Lower leg skin (tissue), 4 donors: Measurements from ENCODE around the gene MAPK8. TPM values are rescaled to one million over a fixed set of nuclear protein-coding genes. Genes with fewer than 3 reads are reported as not detected.

Experiments used
- DNase-seq, 2 donors: peaks; one replicate each; pipeline ENCODE4 v3.0.0-alpha.2; 2019; ENCODE audit warnings: low spot score in 2 of 2
- H3K4me3 ChIP-seq: fragments of 200-600 bp; sonication (generic); 2 replicates; pipeline ENCODE4 v1.5.1; 2017; ENCODE audit warnings: mild to moderate bottlenecking, low read depth; ENCODE audit not compliant: poor library complexity, severe bottlenecking
- POLR2A ChIP-seq, 2 donors: fragments of 450-650 bp; IDR thresholded peaks; one replicate each; pipeline ENCODE4 v1.6.1; 2016 to 2017; ENCODE audit warnings: antibody characterized with exemption in 2 of 2, mild to moderate bottlenecking in 1 of 2, moderate library complexity in 1 of 2
- WGBS, 2 donors: methylation state at CpG; one replicate each; pipeline ENCODE4 v1.1.5; 2018; 5-methylcytosine and 5-hydroxymethylcytosine counted together
- intact Hi-C: fragments of 100-400 bp; cut with DNase I; formaldehyde crosslinking; loops from one replicate; pipeline ENCODE4 v1.15.0; 2023; ENCODE audit warnings: low total_unique reads
- total RNA-seq, 4 donors: library from RNA; depleted of rRNA; stranded (reverse); fragments of >200 nt; gene quantifications; one replicate each; pipeline ENCODE4 v1.1.0, GENCODE V29; 2016
- TF ChIP-seq, protein P1 (sequence below), 3 donors: fragments of 450-650 bp; IDR thresholded peaks; one replicate each; pipeline ENCODE4 v1.5.1; 2016; ENCODE audit warnings: antibody characterized with exemption in 3 of 3, mild to moderate bottlenecking in 3 of 3, moderate library complexity in 2 of 3

MAPK8 gene
- total RNA-seq, 4 donors from 2014 or later = 26.7 to 58.6 (median 44.0) TPM

DNA sequence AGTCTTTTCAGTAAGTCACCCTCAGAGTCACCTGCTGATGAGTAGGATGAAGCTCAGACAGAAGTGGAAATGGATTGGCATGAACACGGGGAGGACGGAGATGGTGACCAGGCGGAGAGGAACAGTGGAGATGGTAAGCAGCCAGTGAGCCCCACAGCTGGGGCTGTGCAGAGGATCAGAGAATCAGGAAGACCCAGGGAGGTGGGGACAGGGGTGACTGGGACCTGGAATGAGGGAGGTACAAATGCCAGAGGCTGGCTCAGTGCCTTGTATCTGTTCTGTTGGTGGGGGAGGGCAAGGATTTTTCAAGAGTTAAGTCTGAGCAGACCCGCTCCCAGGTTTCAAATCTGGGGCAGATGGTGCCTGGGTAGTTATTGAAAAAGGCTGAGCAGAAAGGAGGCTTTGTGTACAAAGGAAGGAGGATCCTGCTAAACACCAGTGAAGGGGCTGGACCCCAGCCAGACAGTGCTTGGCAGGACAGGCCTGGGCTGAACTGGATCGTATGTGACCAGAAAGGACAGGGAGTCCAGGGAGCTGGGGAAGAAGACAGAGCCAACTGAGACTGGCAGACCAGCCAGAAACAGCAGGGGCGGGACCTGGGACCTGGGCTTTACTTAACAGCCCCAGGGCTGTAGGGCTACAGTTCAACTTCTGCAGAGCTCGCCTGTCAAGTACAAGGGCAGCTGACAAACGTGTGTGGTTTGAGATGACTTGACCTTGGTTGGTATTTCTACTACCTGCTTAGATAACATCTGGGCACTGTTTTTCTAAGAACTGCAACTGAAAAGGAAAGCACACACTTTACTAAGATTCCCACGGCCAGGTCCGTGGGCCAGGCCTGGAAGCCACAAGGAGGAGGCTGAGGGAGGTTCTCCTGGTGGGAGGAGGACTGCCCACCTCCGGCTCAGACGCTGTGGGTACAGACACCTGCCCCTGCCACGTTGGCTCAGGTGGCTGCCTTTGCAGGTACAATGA, 18.8 kb upstream of the MAPK8 start:
- WGBS, 2 donors = 47 to 48% methylated on average over 13 of the region's 13 CpGs
- intact Hi-C loops = no loop called here
- TF ChIP-seq POLR2A (IDR thresholded peaks at IDR 0.05) = no peak
- TF ChIP-seq, protein P1, sequence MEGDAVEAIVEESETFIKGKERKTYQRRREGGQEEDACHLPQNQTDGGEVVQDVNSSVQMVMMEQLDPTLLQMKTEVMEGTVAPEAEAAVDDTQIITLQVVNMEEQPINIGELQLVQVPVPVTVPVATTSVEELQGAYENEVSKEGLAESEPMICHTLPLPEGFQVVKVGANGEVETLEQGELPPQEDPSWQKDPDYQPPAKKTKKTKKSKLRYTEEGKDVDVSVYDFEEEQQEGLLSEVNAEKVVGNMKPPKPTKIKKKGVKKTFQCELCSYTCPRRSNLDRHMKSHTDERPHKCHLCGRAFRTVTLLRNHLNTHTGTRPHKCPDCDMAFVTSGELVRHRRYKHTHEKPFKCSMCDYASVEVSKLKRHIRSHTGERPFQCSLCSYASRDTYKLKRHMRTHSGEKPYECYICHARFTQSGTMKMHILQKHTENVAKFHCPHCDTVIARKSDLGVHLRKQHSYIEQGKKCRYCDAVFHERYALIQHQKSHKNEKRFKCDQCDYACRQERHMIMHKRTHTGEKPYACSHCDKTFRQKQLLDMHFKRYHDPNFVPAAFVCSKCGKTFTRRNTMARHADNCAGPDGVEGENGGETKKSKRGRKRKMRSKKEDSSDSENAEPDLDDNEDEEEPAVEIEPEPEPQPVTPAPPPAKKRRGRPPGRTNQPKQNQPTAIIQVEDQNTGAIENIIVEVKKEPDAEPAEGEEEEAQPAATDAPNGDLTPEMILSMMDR (IDR thresholded peaks at IDR 0.05) = no peak
- DNase-seq = peak in 1 of 2 donors; percentile 31
- H3K4me3 ChIP-seq = no peak overlapping the region

DNA sequence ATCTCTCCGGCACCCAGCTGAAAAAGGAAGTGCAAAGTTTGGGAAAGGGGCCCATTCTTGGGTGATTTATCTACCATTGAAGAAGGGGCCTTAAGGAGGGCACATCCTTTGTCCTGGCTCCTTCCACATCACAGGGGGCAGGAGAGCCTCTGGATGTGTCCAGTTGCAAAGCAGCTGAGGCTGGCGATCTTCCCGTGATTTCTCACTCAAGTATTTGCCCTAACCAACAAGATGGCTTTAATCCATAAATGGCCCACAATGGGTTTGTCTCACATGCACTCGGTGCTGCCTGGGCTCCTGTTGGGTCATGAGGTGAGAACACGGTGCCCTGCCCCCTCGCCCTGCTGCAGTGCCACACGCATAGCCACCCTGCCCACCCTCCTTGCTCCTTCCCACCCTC, 17.8 kb upstream of the MAPK8 start:
- WGBS, 2 donors = 80 to 88% methylated on average over 7 of the region's 7 CpGs

DNA sequence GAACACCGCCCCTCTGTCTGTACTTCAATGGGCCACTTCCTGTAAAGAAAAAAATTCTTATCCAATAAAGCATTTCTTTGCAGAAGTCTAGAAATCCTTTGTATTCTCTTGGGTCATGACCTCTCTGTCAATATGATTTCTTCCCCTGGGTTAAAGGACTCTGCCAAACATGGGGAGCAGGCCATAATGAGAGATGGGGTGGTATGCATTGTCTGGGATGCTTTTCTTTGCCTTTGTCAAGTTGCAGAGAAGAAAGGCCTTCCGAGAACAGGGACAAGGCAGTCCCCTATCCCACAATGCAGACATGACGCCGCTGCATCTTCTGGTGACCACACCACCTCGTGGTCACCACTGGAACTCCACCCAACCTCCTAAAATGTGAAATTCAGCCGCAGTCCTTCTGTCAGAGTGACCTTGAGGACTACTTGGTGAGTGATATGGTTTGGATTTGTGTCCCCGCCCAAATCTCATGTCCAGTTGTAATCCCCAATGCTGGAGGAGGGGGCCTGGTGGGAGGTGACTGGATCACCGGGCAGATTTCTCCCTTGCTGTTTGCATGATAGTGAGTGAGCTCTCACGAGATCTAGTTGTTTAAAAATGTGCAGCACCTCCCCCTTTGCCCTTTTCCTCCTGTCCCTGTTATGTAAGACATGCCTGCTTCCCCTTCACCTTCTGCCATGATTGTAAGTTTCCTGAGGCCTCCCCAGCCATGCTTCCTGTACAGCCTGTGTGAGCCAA, 16.8 kb upstream of the MAPK8 start:
- TF ChIP-seq POLR2A (IDR thresholded peaks at IDR 0.05) = no peak
- DNase-seq = peak in 1 of 2 donors; percentile 36
- WGBS, 2 donors = 28 to 42% methylated on average over 9 of the region's 9 CpGs
- H3K4me3 ChIP-seq = no peak overlapping the region
- intact Hi-C loops = no loop called here

More for the DNA sequence above, 17.8 kb upstream of the MAPK8 start:
- no peak overlapping the region for H3K4me3 ChIP-seq
- no peak for TF ChIP-seq POLR2A (IDR thresholded peaks at IDR 0.05)
- TF ChIP-seq, protein P1 (IDR thresholded peaks at IDR 0.05) = no peak
- no peak for DNase-seq
- intact Hi-C loops = no loop called here

DNA sequence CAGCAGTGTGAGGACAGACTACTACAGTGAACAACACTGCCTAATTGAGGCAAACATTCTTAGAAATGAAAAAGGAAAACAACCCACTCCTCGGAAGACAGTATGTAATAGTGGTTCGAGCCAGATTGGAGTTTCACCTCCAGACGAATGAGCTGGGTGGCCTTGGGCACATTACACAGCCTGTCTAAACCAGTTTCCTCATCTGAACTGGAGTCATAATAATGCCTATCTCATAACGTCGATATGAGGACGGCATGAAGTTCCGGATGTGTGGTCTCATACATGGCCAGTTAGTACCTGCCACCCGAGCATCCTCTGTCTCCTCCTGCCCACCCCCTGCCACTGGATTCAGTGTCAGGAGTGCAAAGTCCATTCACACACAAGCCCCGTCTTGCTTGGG, 16.2 kb upstream of the MAPK8 start:
- intact Hi-C loops = no loop called here
- no peak overlapping the region for H3K4me3 ChIP-seq
- TF ChIP-seq, protein P1 (IDR thresholded peaks at IDR 0.05) = no peak
- no peak for TF ChIP-seq POLR2A (IDR thresholded peaks at IDR 0.05)
- 72 to 81% methylated on average over 9 of the region's 9 CpGs for WGBS, 2 donors
- DNase-seq = no peak

DNA sequence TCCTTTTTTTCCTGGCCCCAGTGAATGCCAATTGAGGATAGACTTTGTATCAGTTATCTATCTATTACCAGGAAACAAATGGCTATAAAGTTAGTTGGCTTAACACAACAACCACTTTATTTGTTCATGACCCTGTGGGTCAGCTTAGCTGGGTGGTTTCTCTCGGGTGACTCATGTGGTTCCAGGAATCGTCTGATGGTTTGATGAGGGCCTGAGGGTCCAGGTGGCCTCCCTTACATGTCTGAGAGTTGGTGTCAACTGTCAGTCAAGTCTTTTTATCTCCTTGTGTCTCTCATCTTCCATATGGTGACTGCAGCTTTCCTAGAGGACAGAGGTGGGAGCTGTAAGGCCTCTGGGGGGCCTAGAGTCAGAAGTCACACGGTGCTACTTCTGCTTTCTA, 15.3 kb upstream of the MAPK8 start:
- WGBS, 2 donors = 84% methylated on average over 3 of the region's 3 CpGs
- intact Hi-C loops = no loop called here
- no peak for TF ChIP-seq POLR2A (IDR thresholded peaks at IDR 0.05)
- TF ChIP-seq, protein P1 (IDR thresholded peaks at IDR 0.05) = no peak
- no peak for DNase-seq
- H3K4me3 ChIP-seq = no peak overlapping the region

DNA sequence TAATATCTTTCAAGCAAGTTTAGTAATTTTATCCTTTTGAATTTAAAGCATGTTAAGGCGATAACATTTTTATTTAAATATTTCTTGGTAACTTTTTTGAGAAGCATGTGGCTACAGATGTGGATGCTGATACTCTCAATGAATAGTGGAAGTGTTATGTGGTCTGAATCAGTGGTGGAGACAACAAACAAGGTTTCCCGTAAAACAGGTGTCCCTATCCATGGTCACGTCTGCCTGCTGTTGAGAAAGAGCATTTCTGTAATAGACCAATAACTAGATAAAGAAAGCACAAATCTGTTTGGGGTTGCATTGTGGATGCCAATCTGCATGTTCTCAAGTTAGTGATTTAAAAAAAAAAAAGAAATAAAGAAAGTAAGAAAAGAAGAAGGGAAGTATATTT, 13.9 kb upstream of the MAPK8 start:
- TF ChIP-seq, protein P1 (IDR thresholded peaks at IDR 0.05) = no peak
- no peak for TF ChIP-seq POLR2A (IDR thresholded peaks at IDR 0.05)
- H3K4me3 ChIP-seq = no peak overlapping the region
- 93% methylated on average over 3 of the region's 3 CpGs for WGBS, 2 donors
- intact Hi-C loops = no loop called here
- DNase-seq = no peak
